Ovary (tissue), 3 donors: ENCODE data around the gene UHRF1.

Source experiments
- CTCF ChIP-seq, 3 donors: fragments of 450-650 bp in 2 of 3; fragments of 200-600 bp in 1 of 3; IDR thresholded peaks; one replicate each; pipeline versions ENCODE4 v1.5.1 to v1.8.0; 2016 to 2022; ENCODE audit warnings: antibody characterized with exemption in 3 of 3, mild to moderate bottlenecking in 1 of 3
- EP300 ChIP-seq: sonication (generic); formaldehyde crosslinking; IDR thresholded peaks from one replicate; pipeline ENCODE4 v1.6.1; 2017; ENCODE audit warnings: antibody characterized with exemption
- POLR2A ChIP-seq: fragments of 450-650 bp; IDR thresholded peaks from one replicate; pipeline ENCODE4 v1.6.1; 2017; ENCODE audit warnings: antibody characterized with exemption, mild to moderate bottlenecking, moderate library complexity
- donor health status: DM: no; HTN: no; CAD: no.

- TF ChIP-seq POLR2A (no peak), CTCF (IDR thresholded peaks at IDR 0.05) (no peak), EP300 (no peak)
These were observed 42.4 kb downstream of the UHRF1 start for GRCh38 chr19:4951656-4952055.
